Tibial artery (tissue), 4 donors: Measurements from ENCODE around the gene LARGE1.
"Not testable (repeated sequence)": the region's sequence is repeated elsewhere in the genome, so short reads cannot be mapped to it uniquely, and the experiment has no call there.

Source experiments
- DNase-seq, 2 donors: peaks; one replicate each; pipeline ENCODE4 v3.0.0-alpha.2; 2019
- H3K27ac ChIP-seq, 2 donors: fragments of 200-600 bp; sonication (generic) in 1 of 2; 1 replicate in 1 of 2; 2 replicates in 1 of 2; pipeline ENCODE4 v1.5.1; 2018 to 2019; ENCODE audit warnings: mild to moderate bottlenecking in 1 of 2
- H3K27me3 ChIP-seq, 2 donors: fragments of 200-600 bp; sonication (generic) in 1 of 2; one replicate each; pipeline versions ENCODE4 v1.5.1 to v1.6.0; 2016 to 2019
- H3K36me3 ChIP-seq, 3 donors: fragments of 200-600 bp; sonication (generic) in 2 of 3; one replicate each; pipeline ENCODE4 v1.5.1; 2016 to 2019; ENCODE audit warnings: mild to moderate bottlenecking in 2 of 3
- H3K4me1 ChIP-seq, 4 donors: fragments of 200-600 bp; sonication (generic) in 2 of 4; 1 replicate in 3 of 4; 2 replicates in 1 of 4; pipeline ENCODE4 v1.5.1; 2016 to 2019
- H3K4me3 ChIP-seq, 2 donors: fragments of 200-600 bp; sonication (generic) in 1 of 2; 1 replicate in 1 of 2; 2 replicates in 1 of 2; pipeline ENCODE4 v1.5.1; 2018 to 2019; ENCODE audit warnings: mild to moderate bottlenecking in 2 of 2
- H3K9me3 ChIP-seq, 3 donors: fragments of 200-600 bp; sonication (generic) in 1 of 3; one replicate each; pipeline ENCODE4 v1.5.1; 2016 to 2019
- intact Hi-C: fragments of 100-400 bp; cut with DNase I; formaldehyde crosslinking; loops from one replicate; pipeline ENCODE4 v1.15.0; 2023; ENCODE audit warnings: low total_unique reads
- TF ChIP-seq, protein P1 (sequence below), 2 experiments: fragments of 200-600 bp in 1 of 2; fragments of 450-650 bp in 1 of 2; IDR thresholded peaks; one replicate each; pipeline ENCODE4 v1.5.1; 2017 to 2019; ENCODE audit warnings: antibody characterized with exemption in 2 of 2, mild to moderate bottlenecking in 1 of 2, moderate library complexity in 1 of 2

Gene LARGE1

GRCh38 chr22:33860386-33860785 lies 59.9 kb downstream of the LARGE1 start:
- no peaks in the 10 kb centered on the region for H3K9me3 ChIP-seq
- DNase-seq = no peak
- intact Hi-C loops = no loop called here
- no peaks in the 10 kb centered on the region for H3K36me3 ChIP-seq
- no peak overlapping the region for H3K27ac ChIP-seq
- no peak overlapping the region for H3K4me3 ChIP-seq
- TF ChIP-seq, protein P1, sequence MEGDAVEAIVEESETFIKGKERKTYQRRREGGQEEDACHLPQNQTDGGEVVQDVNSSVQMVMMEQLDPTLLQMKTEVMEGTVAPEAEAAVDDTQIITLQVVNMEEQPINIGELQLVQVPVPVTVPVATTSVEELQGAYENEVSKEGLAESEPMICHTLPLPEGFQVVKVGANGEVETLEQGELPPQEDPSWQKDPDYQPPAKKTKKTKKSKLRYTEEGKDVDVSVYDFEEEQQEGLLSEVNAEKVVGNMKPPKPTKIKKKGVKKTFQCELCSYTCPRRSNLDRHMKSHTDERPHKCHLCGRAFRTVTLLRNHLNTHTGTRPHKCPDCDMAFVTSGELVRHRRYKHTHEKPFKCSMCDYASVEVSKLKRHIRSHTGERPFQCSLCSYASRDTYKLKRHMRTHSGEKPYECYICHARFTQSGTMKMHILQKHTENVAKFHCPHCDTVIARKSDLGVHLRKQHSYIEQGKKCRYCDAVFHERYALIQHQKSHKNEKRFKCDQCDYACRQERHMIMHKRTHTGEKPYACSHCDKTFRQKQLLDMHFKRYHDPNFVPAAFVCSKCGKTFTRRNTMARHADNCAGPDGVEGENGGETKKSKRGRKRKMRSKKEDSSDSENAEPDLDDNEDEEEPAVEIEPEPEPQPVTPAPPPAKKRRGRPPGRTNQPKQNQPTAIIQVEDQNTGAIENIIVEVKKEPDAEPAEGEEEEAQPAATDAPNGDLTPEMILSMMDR (IDR thresholded peaks at IDR 0.05) = no peak
- H3K4me1 ChIP-seq = peaks cover 0 to 14% (median 10%) of the 10 kb centered on the region in 4 donors
- H3K27me3 ChIP-seq = no peaks in the 10 kb centered on the region

DNA sequence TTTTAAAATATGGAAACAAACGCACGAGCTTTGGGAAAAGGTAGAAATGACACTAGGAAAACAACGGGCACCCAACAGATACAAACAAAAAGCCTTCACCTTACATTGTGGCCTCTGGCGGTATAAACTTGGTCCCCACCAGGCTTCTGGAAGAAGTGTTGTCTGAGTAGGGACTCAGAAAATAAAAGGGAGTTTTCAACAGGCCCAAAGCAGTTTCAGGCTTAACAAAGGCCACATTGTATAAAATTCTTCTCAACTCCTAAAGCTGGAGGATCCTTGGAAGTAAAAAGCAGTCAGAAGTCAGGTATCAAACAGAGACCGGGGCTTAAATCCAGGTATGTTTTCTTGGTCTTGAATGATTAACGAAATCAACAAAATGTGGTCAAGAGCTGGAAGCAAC lies 61.0 kb downstream of the LARGE1 start:
- Histone ChIP-seq H3K9me3 (no peaks in the 10 kb centered on the region), H3K27ac (no peak overlapping the region), H3K36me3 (no peaks in the 10 kb centered on the region), H3K4me1 (peaks cover 0 to 9% (median 3%) of the 10 kb centered on the region in 4 donors), H3K4me3 (no peak overlapping the region), H3K27me3 (no peaks in the 10 kb centered on the region)
- TF ChIP-seq, protein P1 (IDR thresholded peaks at IDR 0.05) = no peak
- no peak for DNase-seq
- intact Hi-C loops = no loop called here

GRCh38 chr22:33858653-33859052 lies 61.6 kb downstream of the LARGE1 start:
- H3K27ac ChIP-seq, H3K27me3 ChIP-seq, intact Hi-C loops, H3K36me3 ChIP-seq, DNase-seq, H3K4me3 ChIP-seq, H3K9me3 ChIP-seq: not testable (repeated sequence)
- H3K4me1 ChIP-seq = peaks cover 0 to 12% (median 5%) of the 10 kb centered on the region in 4 donors

DNA sequence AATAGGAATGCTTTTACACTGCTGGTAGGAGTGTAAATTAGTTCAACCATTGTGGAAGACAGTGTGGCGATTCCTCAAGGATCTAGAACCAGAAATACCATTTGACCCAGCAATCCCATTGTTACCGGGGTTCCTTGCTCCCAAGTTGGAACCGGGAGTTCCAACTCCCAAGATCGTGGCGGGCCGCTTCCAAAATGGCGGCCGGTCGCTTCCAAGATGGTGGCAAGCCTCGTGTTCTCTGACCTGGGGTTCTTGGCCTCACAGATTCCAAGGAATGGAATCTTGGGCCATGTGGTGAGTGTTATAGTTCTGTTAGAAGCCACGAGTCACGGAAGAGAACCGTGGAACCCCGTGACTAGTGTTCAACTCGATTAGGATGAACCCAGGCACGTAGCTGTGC lies 62.5 kb downstream of the LARGE1 start:
- DNase-seq, H3K4me3 ChIP-seq, H3K9me3 ChIP-seq, H3K27me3 ChIP-seq, H3K27ac ChIP-seq, H3K36me3 ChIP-seq, intact Hi-C loops: not testable (repeated sequence)
- peaks cover 0 to 17% (median 7%) of the 10 kb centered on the region in 4 donors for H3K4me1 ChIP-seq

GRCh38 chr22:33854724-33855123 lies 65.6 kb downstream of the LARGE1 start:
- no peak for DNase-seq
- Histone ChIP-seq H3K27me3 (no peaks in the 10 kb centered on the region), H3K27ac (peak overlapping the region in 1 of 2 donors; percentile 67), H3K36me3 (no peaks in the 10 kb centered on the region), H3K4me3 (no peak overlapping the region), H3K9me3 (no peaks in the 10 kb centered on the region), H3K4me1 (peaks cover 0 to 27% (median 12%) of the 10 kb centered on the region in 4 donors)
- TF ChIP-seq, protein P1 (IDR thresholded peaks at IDR 0.05) = no peak
- intact Hi-C loops = loop anchor here (5.0 kb wide), 1 partner anchor 63 kb away; no protein-coding TSS in a partner anchor

DNA sequence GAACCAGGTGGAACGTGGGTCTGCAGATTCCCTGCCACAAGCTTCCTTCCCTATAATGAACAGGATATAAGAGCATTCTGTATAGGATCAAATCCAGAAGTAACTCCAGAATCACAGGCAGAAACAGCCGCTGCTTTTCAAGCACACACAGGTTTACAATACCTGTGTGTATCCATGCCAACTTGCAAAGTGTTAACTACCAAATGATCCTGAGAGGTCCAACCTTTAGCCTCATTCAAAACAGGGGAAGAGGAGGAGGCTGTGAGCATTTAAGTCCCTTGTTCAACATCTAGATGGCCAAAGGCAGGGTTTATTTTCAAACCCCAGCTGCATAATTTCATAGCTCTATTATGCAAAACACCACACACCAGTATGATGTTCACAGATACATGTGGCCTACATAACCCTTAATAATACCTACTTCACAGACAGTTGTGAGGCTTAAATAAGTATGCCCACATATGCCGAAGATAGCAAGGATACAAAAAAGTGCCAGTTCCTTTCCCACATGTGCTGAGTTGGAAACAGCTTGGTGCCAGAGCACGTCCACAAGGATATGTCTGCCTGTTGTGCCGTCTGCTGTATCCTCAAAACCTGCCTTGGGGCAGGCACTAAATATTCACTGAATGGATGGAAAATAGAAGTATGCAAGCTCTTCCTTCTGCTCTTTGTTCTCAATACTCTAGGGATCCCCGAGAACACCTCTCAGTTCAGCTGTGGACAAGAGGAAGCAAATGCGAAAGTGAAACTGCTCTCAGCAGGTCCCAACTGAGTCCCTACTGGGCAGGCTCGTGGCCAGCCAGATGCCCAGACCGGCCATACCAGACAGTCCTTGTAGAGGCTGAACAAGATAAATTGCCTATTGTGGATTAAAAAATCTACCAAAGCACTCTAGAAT lies 66.8 kb downstream of the LARGE1 start:
- no peaks in the 10 kb centered on the region for H3K36me3 ChIP-seq
- peaks cover 0 to 27% (median 12%) of the 10 kb centered on the region in 4 donors for H3K4me1 ChIP-seq
- intact Hi-C loops = loop anchor here (5.0 kb wide), 1 partner anchor 64 kb away; no protein-coding TSS in a partner anchor
- DNase-seq = peak; percentile 53 to 81
- no peaks in the 10 kb centered on the region for H3K9me3 ChIP-seq
- TF ChIP-seq, protein P1 (IDR thresholded peaks at IDR 0.05) = no peak
- peak overlapping the region; percentile 54 for H3K4me3 ChIP-seq
- no peaks in the 10 kb centered on the region for H3K27me3 ChIP-seq
- H3K27ac ChIP-seq = peak overlapping the region; percentile 60 to 67
